ENCODE results near the gene PCGF3. TPM values are rescaled to one million over a fixed set of nuclear protein-coding genes. Genes with fewer than 3 reads are reported as not detected.
"Not testable (repeated sequence)": the region's sequence is repeated elsewhere in the genome, so short reads cannot be mapped to it uniquely, and the experiment has no call there.

The PCGF3 gene
- total RNA-seq, 1 donor from 2014 or later: 65.7 TPM

DNA sequence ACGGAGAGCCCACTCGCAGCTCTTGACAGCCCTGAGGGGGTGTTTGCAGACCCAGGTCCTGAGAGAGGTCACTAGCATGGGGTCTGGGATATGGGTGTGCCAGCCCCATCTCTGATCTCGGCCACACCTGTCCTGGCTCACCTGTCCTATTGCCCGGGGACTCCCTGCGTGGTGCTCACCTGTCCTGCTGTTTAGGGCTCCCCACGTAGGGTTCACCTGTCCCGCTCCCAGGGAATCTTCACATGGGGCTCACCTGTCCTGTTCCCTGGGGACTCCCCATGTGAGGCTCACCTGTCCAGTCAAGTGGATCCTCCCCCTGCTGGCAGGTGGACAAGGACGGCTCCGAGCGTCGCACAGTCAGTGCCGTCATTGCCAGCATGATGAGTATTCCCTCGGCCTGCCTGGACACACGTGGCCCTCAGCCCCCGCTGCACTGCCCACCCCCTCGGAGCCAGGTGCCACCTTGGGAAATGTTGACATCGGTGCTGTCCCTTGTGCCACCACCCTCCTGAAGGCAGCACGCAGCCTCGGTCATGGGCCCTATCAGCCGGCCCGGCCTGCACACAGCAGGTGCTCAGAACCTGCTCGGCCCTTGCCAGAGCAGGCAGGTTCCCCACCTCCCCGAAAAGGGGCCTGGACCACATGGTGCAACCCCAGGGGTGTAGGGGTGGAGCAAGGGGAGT lies 23.0 kb upstream of the PCGF3 start:
- no peak for DNase-seq (ENCODE audit: low read depth, low spot score)

- DNase-seq (ENCODE audit: low read depth, low spot score): no peak
Measured at GRCh38 chr4:683247-683897, 22.3 kb upstream of the PCGF3 start.

- peak; percentile 41 for DNase-seq (ENCODE audit: low read depth, low spot score)
Measured at GRCh38 chr4:683982-684622, 21.5 kb upstream of the PCGF3 start.

- no peak for DNase-seq (ENCODE audit: low read depth, low spot score)
Measured at GRCh38 chr4:684623-685327, 20.9 kb upstream of the PCGF3 start.

GRCh38 chr4:685679-686412 lies 19.8 kb upstream of the PCGF3 start:
- no peak for DNase-seq (ENCODE audit: low read depth, low spot score)

- no peak for DNase-seq (ENCODE audit: low read depth, low spot score)
Measured at GRCh38 chr4:686413-687040, 19.1 kb upstream of the PCGF3 start.

- DNase-seq (ENCODE audit: low read depth, low spot score): peak; percentile 45
Measured at GRCh38 chr4:687048-687970, 18.3 kb upstream of the PCGF3 start.

GRCh38 chr4:687971-688853 lies 17.4 kb upstream of the PCGF3 start:
- no peak for DNase-seq (ENCODE audit: low read depth, low spot score)

- DNase-seq (ENCODE audit: low read depth, low spot score): no peak
Measured at GRCh38 chr4:688854-689681, 16.6 kb upstream of the PCGF3 start, which contains the start of gene SLC49A3. TSS of gene SLC49A3 (minus strand) at chr4:689151. CDS start at chr4:689127, 24 bp downstream.

DNA sequence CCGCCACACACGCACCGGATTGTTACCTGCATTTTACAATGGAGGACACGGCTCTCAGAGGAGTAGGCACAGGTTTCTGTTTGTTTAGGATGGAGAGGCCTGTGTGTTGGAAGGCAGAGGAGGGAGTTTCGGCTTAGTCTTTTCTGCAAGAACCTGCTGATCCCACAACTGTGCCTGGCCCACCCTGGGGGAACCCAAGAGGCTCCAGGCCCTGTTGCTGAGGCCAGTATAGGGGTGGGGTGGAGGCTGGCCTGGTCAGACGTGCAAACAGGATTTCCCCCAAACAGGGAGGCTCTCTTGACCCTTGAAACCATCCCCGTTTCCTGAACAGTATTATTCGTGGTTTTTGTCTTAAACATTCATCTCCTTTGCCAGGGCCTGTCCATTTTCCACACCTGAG lies 15.9 kb upstream of the PCGF3 start:
- no peak for DNase-seq (ENCODE audit: low read depth, low spot score)

- DNase-seq (ENCODE audit: low read depth, low spot score): no peak
Measured at GRCh38 chr4:692771-693554, 12.7 kb upstream of the PCGF3 start.

DNA sequence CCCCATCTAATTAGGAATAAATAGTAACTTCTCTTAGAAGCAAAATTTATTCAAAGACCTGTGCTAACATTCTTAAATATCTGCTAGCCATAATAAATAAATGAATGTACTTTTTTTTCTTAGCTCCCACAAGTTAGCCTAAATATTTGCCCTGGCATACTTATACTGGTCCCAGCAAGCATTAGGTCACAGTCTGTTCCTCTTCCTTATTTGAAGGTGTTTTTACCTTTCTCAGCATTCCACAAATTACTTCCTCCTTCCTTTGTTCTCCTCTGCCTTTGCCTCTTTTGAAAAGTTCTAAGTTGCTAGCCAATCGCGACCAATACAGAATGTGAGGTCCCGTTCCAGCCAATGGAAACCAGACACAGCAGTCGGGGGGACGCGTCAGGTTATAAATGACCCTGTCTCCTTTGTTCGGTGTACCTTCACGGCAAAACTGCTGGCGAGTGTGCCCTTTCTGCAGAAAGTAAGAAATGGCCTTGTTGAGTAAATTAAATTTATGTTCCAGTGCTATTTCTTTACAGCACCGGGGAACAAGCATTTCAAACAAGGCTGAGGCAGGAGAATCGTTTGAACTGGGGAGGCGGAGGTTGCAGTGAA lies 11.2 kb upstream of the PCGF3 start:
- not testable (repeated sequence) for DNase-seq (ENCODE audit: low read depth, low spot score)

GRCh38 chr4:699816-700580 lies 5.6 kb upstream of the PCGF3 start:
- no peak for DNase-seq (ENCODE audit: low read depth, low spot score)

GRCh38 chr4:700587-701264 lies 4.9 kb upstream of the PCGF3 start:
- DNase-seq (ENCODE audit: low read depth, low spot score): no peak

- no peak for DNase-seq (ENCODE audit: low read depth, low spot score)
Measured at GRCh38 chr4:702618-703048, 3.0 kb upstream of the PCGF3 start.
